ENCODE results near the gene PHYKPL.

- TF ChIP-seq CEBPB (IDR thresholded peaks at IDR 0.05; ENCODE audit: low read depth, low read length) (no peak), SUZ12 (IDR thresholded peaks at IDR 0.05; ENCODE audit: low read length) (no peak), RNF2 (IDR thresholded peaks at IDR 0.05; ENCODE audit: borderline replicate concordance, low read depth, low read length, missing control alignments, poor library complexity, severe bottlenecking) (no peak), EZH2 (IDR thresholded peaks at IDR 0.05; ENCODE audit: low read depth, low read length, severe bottlenecking) (no peak), CBX5 (IDR thresholded peaks at IDR 0.05; ENCODE audit: low read depth, low read length) (no peak), RAD21 (IDR thresholded peaks at IDR 0.05 in 1 of 2, conservative IDR thresholded peaks at IDR 0.05 in 1 of 2; ENCODE audit: low read depth in 2 of 2, low read length in 2 of 2) (no peak), EGR1 (IDR thresholded peaks at IDR 0.05; ENCODE audit: borderline replicate concordance, low read depth, low read length) (no peak), MAX (IDR thresholded peaks at IDR 0.05) (no peak)
Measured at GRCh38 chr5:178205749-178206047, 26.9 kb downstream of the PHYKPL start.
